ENCODE data around the gene GEMIN7. TPM values are rescaled to one million over a fixed set of nuclear protein-coding genes. Genes with fewer than 3 reads are reported as not detected.

GEMIN7 gene
- total and polyA plus RNA-seq, 2 of the 13 experiments (the other 11 are each of a cell fraction or from before 2014, with no cell fraction given): 24.1 to 30.6 TPM

- TF ChIP-seq HIVEP1 (CRISPR knock-in tag; IDR thresholded peaks at IDR 0.05) (peak; percentile 71), MBD4 (IDR thresholded peaks at IDR 0.05; ENCODE audit: borderline replicate concordance, low read length) (no peak), ZNF703 (CRISPR knock-in tag; IDR thresholded peaks at IDR 0.05; ENCODE audit: borderline replicate concordance) (no peak), GATAD1 (CRISPR knock-in tag; IDR thresholded peaks at IDR 0.05) (no peak), CREM (IDR thresholded peaks at IDR 0.05) (no peak), CREM (CRISPR knock-in tag; IDR thresholded peaks at IDR 0.05) (no peak), ZUFSP (CRISPR knock-in tag; IDR thresholded peaks at IDR 0.05; ENCODE audit: borderline replicate concordance) (no peak), THAP7 (CRISPR knock-in tag; IDR thresholded peaks at IDR 0.05) (no peak), IRF2 (CRISPR knock-in tag; IDR thresholded peaks at IDR 0.05) (no peak), NONO (IDR thresholded peaks at IDR 0.05) (no peak), NONO (CRISPR knock-in tag; conservative IDR thresholded peaks at IDR 0.05) (peak; percentile 48; the same call in 1 of the 2 replicates), ISX (CRISPR knock-in tag; conservative IDR thresholded peaks at IDR 0.05) (no peak), NBN (conservative IDR thresholded peaks at IDR 0.05) (no peak), ZNF451 (CRISPR knock-in tag; IDR thresholded peaks at IDR 0.05) (no peak; the same call in 1 of the 2 replicates), ZNF383 (CRISPR knock-in tag; IDR thresholded peaks at IDR 0.05; ENCODE audit: borderline replicate concordance) (no peak), HNRNPUL1 (IDR thresholded peaks at IDR 0.05; ENCODE audit: low read depth, low read length) (no peak), MXI1 (IDR thresholded peaks at IDR 0.05; ENCODE audit: borderline replicate concordance, low read depth, low read length) (peak; percentile 75; the same call in 1 of the 3 replicates), SMAD9 (CRISPR knock-in tag; IDR thresholded peaks at IDR 0.05) (no peak), HMGXB4 (CRISPR knock-in tag; IDR thresholded peaks at IDR 0.05; ENCODE audit: borderline replicate concordance in 1 of 2, low read depth in 1 of 2) (no peak), RBFOX2 (IDR thresholded peaks at IDR 0.05; ENCODE audit: low read depth, low read length) (no peak), ZBED4 (CRISPR knock-in tag; IDR thresholded peaks at IDR 0.05; ENCODE audit: borderline replicate concordance) (no peak), FOSL2 (CRISPR knock-in tag; IDR thresholded peaks at IDR 0.05) (peak; percentile 97), ZNF891 (CRISPR knock-in tag; IDR thresholded peaks at IDR 0.05) (no peak), RFX1 (IDR thresholded peaks at IDR 0.05) (no peak)
Measured at GRCh38 chr19:45097776-45098520, 18.9 kb downstream of the GEMIN7 start (continued).
